NCI-H446 treated with DMSO at 0.1 percent for 48 hours (cell line): ENCODE data around the gene TIMM44.

ENCODE experiments used
- DNase-seq: peaks from one replicate; lab custom pipeline; 2025; lab: John Stamatoyannopoulos, UW

TIMM44 gene, protein sequence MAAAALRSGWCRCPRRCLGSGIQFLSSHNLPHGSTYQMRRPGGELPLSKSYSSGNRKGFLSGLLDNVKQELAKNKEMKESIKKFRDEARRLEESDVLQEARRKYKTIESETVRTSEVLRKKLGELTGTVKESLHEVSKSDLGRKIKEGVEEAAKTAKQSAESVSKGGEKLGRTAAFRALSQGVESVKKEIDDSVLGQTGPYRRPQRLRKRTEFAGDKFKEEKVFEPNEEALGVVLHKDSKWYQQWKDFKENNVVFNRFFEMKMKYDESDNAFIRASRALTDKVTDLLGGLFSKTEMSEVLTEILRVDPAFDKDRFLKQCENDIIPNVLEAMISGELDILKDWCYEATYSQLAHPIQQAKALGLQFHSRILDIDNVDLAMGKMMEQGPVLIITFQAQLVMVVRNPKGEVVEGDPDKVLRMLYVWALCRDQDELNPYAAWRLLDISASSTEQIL

DNA sequence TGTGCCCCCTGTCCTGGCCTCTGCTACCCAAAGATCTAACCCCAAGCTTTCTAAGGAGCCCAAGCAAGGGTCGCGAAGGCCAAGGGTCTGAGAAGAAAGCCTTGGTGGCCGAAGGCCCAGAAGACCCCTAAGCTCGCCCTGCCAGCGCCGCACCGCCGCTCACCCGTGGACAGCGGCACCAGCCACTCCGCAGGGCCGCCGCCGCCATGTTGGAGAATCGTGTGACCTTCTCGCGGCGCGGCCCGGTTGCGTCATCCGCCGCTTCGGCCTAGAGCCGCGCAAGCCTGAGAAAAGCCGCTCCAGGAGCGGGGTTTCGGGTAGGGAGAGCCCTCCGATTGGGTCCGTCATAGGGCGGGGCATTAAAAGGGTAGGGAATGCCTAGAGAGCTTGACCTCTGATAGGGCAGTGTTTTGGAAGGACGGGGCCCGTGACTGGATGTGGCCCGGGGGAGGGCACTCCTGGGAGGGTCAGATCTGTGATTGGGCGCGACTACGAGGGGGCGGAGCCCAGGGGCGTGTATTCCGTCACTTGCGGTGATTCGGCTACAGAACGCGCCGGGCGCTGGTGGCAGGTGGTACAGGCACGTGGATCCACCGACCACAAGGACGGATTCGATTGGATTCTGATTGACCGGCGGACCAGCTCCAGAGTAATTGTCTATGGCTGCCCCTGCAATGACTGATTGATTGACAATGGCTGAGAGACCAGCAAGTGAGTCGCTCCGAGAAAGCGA is at the start of gene TIMM44:
TSS of gene TIMM44 (minus strand) at position 223 of the 733 bp plus-strand sequence. CDS start at position 208, 15 bp downstream.
- peak; percentile 99 for DNase-seq

DNA sequence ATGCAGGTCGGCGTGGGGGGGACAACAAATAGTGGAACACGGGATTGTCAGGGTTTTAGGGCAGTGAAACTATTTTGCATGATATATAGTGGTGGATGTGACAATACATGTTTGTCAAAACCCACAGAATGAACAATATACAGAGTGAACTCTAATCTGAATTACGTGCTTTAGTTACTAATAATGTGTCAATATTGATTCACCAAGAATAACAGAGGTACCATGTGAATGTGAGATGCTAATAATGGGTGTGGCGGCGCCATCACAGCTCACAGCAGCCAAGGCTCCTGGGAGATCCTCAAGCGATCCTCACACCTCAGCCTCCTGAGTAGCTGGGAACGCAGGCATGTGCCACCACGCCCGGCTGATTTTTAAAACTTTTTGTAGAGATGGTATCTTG is 49.1 kb upstream of the TIMM44 start:
- DNase-seq: no peak

DNA sequence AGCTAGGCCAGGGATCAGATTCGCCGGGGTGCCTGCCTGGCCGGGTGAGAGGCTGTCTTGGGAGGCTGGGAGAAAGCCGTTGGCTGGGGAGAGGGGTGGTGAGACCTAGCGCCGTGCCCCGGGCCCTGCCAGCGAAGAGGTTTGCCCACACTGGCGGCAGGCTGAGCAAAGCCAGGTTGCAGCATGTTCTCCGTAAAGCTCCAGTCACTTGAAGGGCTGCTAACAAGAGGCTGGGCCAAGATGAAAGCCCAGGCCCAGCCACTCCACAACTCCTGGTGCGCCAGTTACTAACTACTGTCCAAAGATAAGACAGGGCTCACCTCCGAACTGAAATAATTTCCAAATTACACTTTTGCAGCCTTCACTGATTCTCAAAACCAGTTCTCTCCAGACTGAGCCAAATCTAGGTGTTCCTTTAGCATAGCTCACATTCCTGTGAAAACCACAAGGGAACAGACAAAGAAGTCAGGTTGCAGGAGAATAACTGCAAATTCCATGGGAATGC is 45.7 kb upstream of the TIMM44 start:
- DNase-seq: no peak

DNA sequence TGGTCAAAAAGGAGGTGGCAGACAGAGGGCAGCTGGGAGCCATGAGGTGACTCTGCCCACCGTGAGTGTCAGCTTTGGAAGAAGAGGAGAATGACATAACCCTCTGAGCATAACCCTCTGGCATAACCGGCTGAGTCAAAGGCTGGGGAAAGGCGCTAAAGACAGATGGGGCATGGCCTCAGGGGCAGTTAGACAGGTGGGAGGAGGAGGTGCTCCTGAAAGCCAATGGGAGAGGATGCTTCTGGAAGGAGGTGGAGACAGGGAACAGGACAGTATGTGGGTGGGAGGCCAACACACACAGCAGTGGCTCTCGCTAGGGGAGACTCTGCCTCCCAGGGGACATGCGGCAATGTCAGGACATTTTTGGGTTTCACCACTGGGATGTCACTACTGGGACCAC is 44.8 kb upstream of the TIMM44 start:
- no peak for DNase-seq

DNA sequence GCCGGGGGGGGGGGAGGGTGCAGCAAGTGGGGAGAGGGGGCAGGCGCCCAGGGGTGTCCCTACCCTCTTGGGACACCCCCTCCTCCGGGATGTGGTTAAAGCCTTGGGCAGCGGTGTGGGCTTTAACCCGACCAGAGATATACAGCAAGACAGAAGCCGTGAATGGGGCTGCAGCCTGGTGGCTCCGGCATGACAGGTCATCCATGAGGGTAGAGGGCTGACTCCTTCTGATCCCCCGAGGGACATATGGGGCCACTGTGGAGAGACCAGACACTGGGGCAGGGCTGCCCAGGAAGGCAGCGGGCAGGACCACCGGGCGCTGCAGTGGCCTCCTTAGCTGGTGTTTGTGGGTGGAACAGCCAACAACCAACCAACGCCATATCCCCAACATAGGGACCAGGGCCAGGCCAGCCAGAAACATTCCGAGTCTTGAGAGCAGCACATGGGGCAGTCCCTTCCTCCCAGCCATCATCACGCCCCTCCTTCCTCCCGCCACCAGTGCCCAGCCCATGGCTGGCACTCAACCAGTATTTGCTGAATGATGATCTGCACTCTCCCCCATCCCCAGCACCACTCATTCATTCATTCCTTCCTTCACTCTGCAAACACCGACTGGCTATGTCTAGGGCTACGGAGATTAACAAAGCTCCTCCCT is 43.8 kb upstream of the TIMM44 start:
- no peak for DNase-seq

DNA sequence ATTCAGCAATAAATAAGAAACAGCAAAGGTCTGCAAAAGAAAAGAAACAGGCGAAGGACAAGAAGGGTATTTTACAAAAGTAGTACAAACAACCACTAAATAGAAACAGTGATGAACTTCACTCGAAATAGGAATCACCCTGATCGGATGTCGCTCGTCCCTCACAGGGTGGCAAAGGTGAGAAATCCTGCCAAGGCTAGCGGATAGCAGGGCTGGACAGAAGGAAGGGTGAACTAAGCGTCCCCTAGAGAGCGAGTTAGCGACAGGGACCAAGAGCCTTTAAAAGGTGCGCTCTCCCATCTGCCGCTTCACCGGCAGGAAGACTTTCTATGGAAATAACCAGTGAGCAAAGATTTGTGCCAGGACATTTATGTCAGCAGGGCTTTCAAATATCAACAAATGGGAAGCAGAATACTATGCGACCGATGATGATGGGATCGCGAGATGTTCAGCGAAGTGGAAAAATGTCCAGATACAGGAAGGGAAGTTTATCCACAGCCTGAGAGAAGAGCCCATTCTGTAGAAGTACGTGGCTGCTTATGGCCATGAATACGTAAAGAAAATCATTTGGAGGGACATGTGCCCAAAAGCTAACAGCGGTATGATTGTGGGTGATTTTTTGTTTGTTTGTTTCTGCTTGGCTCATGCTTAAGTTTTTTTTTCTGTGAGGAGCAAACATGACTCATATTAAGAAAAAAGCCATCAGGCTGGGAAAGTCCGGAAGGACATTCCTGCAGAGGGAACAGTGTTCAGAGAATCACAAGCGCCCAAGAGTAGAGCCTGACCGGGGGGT is 43.1 kb upstream of the TIMM44 start:
- DNase-seq: no peak

DNA sequence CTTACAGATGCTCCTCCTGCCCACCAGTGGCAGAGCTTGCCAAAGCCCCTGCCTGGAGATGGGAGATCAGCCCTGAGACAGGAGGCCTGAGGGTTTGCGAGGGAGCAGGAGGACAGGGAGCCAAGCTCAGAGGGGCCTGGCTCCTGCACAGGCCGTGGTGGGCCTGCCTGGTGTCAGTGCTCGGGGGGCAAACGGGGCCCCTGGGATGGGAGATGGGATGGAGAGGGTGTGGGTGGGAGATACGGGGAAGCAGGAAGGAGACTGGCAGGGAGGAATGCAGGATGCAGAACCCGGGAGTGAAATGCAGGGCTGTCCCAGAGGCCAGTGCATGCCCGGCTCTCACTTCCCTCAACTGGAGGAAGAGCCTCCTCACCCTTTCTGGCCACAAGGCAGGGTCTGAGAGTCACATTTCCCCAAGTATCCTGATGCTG is 42.0 kb upstream of the TIMM44 start:
- no peak for DNase-seq

DNA sequence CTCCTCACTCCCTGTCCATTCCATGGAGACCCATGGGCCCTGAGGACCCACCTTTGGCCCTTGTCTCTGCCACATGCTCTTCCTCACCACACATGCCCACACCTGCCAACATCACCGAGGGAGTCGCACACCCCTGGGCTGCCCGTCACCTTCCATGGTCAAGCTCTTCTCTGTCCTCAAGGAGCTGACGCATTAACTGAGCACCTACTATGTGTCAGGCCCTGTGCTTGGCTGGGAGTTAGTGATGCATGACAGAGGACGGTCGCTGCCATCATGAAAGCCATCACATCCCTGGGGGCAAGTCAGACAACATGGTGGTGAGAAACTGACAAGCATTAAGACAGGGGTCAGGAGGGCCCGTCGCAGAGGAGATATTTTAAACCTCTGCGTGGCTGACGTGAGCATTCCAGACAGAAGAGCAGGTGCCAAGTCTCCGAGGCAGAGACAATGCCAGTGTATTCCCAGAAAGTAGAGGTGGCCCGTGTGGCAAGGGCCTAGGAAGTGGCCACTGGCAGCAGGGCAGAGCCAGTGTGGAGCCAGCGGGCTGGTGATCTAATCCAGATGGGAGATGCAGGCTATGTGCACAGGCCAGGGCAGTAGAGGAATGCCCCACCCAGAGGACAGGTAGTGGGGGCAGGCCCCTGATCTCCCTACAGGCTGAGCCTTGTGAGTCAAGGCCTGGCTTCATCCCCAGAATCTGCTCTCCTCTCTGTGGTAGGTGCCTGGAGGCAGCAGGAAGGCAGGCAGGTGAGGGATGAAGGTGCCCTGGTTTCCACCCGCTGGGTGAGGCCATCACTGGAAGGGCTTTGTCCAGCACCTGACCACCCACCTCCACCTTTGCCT is 40.8 kb upstream of the TIMM44 start:
- DNase-seq: no peak

DNA sequence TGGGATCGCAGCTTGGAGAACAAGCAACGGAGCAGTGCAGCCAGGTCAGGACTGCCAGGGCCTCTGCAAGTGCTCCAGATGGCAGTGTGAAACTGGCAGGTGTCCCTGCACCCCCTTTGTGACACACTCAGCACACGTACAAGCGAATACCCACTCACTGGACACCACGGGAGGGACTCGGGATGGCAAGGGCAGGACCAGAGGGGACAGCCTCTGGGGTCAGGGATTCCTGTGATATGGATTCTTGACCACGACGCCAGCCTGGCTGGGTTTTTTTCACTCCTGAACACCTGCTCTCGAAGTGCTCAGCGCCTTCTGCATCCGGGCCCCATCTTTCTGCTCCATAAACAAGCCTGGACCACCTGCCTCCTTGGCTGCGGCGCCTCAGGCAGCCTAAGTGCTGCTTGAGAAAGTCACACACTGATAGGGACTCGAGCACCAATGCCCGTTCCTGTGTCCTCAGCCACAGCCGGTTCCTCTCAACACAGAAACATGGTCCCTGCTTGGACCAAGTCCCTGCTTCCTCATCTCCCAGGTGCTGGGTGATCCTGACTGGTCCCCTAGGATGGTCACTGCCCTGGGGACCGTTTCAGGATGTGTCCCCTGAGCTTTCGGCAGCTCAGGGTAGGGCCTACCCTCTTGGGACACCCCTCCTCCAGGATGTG is 40.0 kb upstream of the TIMM44 start:
- DNase-seq: no peak

DNA sequence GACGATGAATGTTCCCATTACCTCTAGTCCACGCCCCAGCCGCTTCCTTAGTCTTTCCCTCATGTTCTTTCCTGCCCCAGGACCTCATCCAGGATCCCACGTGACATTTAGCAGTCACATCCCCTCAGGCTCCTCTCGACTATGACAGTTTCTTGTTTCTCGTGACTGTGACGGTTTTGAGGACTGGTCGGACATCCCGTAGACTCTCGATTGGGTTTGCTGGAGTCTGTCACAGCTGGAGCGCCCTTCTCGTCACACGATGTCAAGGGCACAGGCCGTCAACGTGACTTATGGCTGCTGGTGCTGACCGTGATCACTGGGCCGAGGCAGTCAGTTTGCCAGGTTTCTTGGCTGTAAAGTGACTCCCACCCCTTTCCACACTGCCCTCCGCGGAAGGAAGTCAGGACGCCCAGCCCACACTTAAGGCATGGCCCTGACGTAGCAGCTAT is 39.2 kb upstream of the TIMM44 start:
- no peak for DNase-seq

DNA sequence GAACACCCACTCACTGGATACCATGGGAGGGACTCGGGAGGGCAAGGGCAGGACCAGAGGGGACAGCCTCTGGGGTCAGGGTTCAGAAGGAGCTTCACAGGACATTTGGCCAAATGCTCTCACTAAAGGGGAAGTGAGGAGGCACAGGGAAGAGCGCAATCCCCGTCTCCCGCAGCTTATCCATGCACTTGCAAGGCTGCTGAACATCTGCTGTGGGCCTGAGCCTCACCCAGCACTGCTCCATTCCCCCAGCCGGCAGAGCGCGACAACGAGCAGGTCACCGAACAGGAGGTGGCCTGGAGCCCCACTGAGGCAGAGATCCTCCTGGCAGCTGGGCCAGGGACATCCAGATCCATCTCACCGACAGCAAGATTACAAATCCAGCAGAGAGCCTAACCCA is 38.6 kb upstream of the TIMM44 start:
- no peak for DNase-seq

DNA sequence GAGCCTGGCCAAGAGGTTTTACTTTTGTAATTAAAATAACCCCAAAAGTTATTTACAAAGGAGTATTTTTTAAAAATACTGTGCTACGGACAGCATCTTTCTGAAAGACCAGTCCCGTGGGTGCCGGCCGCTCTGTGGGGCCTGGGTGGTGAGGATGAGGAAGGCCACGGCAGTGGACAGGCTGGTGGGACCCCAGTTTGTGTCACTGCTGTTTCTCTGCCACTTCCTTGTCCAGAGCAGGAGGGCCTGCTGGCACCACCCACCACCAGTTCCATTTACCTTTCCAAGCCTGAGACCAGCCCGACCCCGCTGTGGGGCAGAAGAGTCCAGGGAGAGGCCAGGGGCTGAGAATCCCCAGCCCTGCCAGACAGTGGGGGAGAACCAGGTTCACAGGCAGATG is 38.2 kb upstream of the TIMM44 start:
- DNase-seq: no peak

DNA sequence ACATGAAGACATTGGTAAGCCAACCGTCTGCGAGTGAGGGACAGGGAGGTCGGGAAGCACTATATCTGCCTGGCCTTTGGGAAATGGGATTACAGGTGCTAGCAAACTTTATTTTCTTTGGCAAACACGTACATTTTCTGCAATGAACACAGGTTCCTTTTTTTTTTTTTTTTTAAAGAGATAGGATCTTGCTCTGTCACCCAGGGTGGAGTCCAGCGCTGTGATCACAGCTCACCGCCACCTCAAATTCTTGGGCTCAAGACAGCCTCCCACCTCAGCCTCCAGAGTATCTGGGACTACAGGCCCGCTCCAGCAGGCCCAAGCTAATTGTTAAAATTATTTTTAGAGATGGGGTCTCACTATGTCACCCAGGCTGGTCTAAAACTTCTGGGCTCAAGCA is 37.7 kb upstream of the TIMM44 start:
- DNase-seq: no peak

DNA sequence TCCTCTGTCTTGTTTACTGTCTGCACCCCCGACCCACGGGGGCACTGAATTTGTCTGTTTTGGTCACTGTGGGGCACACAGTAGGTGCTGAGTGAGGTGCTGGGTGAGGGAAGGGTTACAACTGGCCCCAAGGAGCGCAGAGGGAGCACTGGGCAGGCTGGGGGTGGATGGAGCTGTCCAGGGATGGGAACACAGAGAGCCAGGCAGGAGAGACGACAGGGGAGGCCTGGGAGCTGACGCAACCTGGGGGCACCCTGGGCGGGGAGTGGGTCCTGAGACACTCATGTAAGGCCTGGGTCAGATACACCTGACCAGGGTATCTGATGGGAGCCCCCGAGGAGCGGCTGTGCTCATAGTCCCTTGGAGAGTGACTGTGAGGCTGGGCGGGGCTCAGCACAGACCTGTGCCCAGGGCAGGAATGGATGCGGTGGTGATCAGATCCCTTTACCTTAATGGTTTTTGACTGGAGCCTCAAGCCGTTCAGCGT is 37.2 kb upstream of the TIMM44 start:
- DNase-seq: no peak

DNA sequence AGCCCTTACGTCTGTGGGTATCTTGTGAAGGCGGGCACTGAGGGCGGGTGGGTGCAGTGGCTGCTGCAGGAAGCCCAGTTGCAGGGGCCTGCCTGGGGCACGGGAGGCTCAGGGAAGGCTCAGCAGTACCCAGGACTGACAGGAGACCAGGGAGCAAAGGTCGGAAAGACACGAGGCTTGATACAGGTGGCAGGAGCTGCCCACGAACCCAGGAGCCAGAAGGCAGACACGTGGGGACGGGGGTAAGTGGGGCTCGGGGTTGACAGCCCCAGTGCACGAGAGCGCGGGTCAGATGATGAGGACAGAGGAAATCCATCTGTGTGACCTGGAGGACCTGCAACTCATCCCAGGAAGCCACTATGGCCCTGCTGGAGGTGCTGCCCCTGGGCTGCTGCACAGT is 36.7 kb upstream of the TIMM44 start:
- no peak for DNase-seq

DNA sequence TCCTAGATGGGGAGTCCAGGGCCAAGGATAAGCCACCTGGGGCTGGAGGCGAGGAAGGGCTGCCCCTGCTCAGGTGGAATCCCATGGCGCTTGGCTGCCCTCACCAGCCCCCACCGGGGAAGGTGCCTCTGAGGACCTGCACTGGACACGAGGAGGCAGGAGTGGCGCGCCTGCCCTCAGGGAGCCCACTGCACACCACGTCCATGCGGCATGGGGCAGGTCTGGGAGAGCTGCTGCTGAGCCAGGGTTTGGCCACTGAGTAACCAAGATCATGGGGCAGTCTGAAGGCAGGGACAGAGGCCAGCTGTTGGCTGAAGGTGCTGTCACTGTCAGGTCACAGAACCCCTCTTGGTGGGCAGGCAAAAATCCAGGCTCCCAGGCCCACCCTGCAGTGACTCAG is 36.1 kb upstream of the TIMM44 start:
- no peak for DNase-seq

DNA sequence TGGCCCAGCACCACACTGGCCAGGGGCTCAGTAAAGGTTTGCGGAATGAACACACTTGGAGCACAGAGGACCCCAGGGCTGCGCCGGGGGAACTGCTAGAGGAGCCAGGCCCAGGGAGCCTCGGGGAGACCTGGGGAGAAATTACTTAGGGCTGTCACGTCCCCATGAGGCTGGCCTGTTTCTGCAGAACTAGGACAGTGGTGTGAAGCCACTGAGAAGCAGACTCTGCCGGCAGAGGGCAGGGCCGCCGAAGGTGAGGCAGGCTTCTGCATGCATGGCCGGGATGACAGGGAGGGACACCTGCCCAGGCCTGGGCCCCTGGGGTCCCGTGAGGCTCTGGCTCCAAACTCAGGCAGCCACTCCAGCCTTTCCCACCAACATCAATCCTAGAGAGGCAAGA is 35.5 kb upstream of the TIMM44 start:
- DNase-seq: no peak

DNA sequence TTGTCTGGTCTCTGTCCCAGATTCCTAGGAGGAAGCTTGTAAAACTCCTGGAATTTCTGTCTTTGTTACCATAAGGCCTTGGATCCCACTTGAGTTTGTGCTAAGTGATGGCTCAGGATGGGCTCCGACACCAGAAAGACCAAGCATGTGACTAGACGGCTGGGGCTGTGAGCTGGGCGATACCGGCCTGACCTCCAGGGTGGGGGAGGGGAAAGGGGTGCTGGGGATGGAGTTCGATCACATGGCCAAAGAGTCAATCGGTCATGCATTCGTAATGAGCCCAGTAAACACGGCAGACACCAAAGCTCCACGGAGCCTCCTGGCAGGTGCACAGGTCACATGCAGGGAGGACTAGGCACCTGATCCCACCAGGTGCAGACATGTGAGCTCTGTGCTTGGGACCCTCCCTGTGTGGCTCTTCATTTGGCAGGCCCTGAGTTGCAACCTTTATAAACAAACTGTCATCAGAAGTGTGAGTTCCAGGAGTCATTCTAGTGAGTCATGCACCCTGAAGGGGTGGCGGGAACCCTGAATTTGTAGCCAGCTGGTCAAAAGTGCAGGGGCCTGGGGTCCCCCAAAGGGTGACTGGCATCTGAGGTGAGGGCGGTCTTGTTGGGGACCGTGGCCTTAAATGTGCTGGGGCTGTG is 34.8 kb upstream of the TIMM44 start:
- no peak for DNase-seq

DNA sequence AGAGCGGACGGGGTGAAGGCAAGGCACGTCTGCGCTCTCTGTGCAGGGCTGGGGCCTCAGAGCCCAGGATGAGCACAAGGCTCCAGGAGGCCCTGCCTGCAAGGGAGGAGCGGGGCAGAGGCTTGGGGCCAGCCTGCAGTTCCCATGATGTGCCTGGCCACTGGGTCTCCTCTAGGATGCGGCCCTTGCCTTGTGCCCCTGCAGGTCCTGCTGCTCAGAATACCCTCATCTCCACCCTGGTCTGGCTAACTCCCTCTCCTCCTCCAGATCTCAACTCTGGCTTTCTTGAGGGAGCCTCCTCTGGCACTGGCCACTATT is 34.2 kb upstream of the TIMM44 start:
- DNase-seq: no peak
